Rectal smooth muscle tissue (tissue), 1 donor: ENCODE data around the gene DRG2.

Experiments
- H3K27ac ChIP-seq: one replicate; pipeline ENCODE4 v1.7.0; 2013; ENCODE audit warnings: low read depth, low read length, inconsistent platforms
- H3K27me3 ChIP-seq: one replicate; pipeline ENCODE4 v1.7.0; 2013; ENCODE audit warnings: low read length; ENCODE audit not compliant: control insufficient read depth, insufficient read depth
- H3K36me3 ChIP-seq: one replicate; pipeline ENCODE4 v1.7.0; 2013; ENCODE audit warnings: low read length; ENCODE audit not compliant: control insufficient read depth, insufficient read depth
- H3K4me1 ChIP-seq: one replicate; pipeline ENCODE4 v1.7.0; 2013; ENCODE audit warnings: low read length; ENCODE audit not compliant: control insufficient read depth, insufficient read depth
- H3K4me3 ChIP-seq: one replicate; pipeline ENCODE4 v1.7.0; 2013; ENCODE audit warnings: low read length
- H3K9ac ChIP-seq: one replicate; pipeline ENCODE4 v1.7.0; 2013; ENCODE audit warnings: low read length

The DRG2 gene

GRCh38 chr17:18089613-18090012, 1.9 kb downstream of the DRG2 start:
- H3K4me3 ChIP-seq = no peak overlapping the region
- no peak overlapping the region for H3K9ac ChIP-seq
- no peak overlapping the region for H3K27ac ChIP-seq
- peaks cover 7% of the 10 kb centered on the region for H3K4me1 ChIP-seq
- no peaks in the 10 kb centered on the region for H3K27me3 ChIP-seq
- H3K36me3 ChIP-seq = peaks cover 4% of the 10 kb centered on the region

GRCh38 chr17:18093616-18094408, 6.1 kb downstream of the DRG2 start:
- Histone ChIP-seq H3K9ac (no peak overlapping the region), H3K36me3 (peaks cover 14% of the 10 kb centered on the region), H3K4me3 (no peak overlapping the region), H3K27me3 (no peaks in the 10 kb centered on the region), H3K4me1 (peaks cover under 1% of the 10 kb centered on the region), H3K27ac (no peak overlapping the region)

- no peaks in the 10 kb centered on the region for H3K27me3 ChIP-seq
- H3K4me1 ChIP-seq = no peaks in the 10 kb centered on the region
- no peak overlapping the region for H3K27ac ChIP-seq
- no peak overlapping the region for H3K9ac ChIP-seq
- H3K36me3 ChIP-seq = peaks cover 14% of the 10 kb centered on the region
- no peak overlapping the region for H3K4me3 ChIP-seq
These were observed 6.7 kb downstream of the DRG2 start for GRCh38 chr17:18094409-18094807.

GRCh38 chr17:18099516-18099915, 11.8 kb downstream of the DRG2 start:
- Histone ChIP-seq H3K27ac (no peak overlapping the region), H3K27me3 (no peaks in the 10 kb centered on the region), H3K4me3 (no peak overlapping the region), H3K4me1 (no peaks in the 10 kb centered on the region), H3K36me3 (peaks cover 17% of the 10 kb centered on the region), H3K9ac (no peak overlapping the region)

GRCh38 chr17:18100616-18101015, 12.9 kb downstream of the DRG2 start:
- H3K27me3 ChIP-seq = no peaks in the 10 kb centered on the region
- no peak overlapping the region for H3K4me3 ChIP-seq
- H3K36me3 ChIP-seq = peaks cover 23% of the 10 kb centered on the region
- H3K4me1 ChIP-seq = no peaks in the 10 kb centered on the region
- H3K27ac ChIP-seq = no peak overlapping the region
- no peak overlapping the region for H3K9ac ChIP-seq

- Histone ChIP-seq H3K9ac (no peak overlapping the region), H3K27ac (no peak overlapping the region), H3K4me3 (no peak overlapping the region), H3K36me3 (peaks cover 26% of the 10 kb centered on the region), H3K27me3 (no peaks in the 10 kb centered on the region), H3K4me1 (no peaks in the 10 kb centered on the region)
These were observed 14.1 kb downstream of the DRG2 start for GRCh38 chr17:18101828-18102227.

- Histone ChIP-seq H3K27ac (no peak overlapping the region), H3K27me3 (no peaks in the 10 kb centered on the region), H3K9ac (no peak overlapping the region), H3K36me3 (peaks cover 28% of the 10 kb centered on the region), H3K4me1 (no peaks in the 10 kb centered on the region), H3K4me3 (no peak overlapping the region)
These were observed 14.9 kb downstream of the DRG2 start for GRCh38 chr17:18102640-18103039.

GRCh38 chr17:18105027-18105426, 17.3 kb downstream of the DRG2 start:
- Histone ChIP-seq H3K4me3 (no peak overlapping the region), H3K27ac (no peak overlapping the region), H3K9ac (no peak overlapping the region), H3K27me3 (no peaks in the 10 kb centered on the region), H3K4me1 (no peaks in the 10 kb centered on the region), H3K36me3 (peaks cover 18% of the 10 kb centered on the region)

GRCh38 chr17:18105595-18105994, 17.8 kb downstream of the DRG2 start:
- H3K27ac ChIP-seq = no peak overlapping the region
- no peaks in the 10 kb centered on the region for H3K27me3 ChIP-seq
- peaks cover 17% of the 10 kb centered on the region for H3K36me3 ChIP-seq
- H3K4me3 ChIP-seq = no peak overlapping the region
- no peak overlapping the region for H3K9ac ChIP-seq
- H3K4me1 ChIP-seq = no peaks in the 10 kb centered on the region

GRCh38 chr17:18106211-18106610, 18.5 kb downstream of the DRG2 start:
- Histone ChIP-seq H3K27me3 (no peaks in the 10 kb centered on the region), H3K4me1 (no peaks in the 10 kb centered on the region), H3K4me3 (no peak overlapping the region), H3K9ac (no peak overlapping the region), H3K27ac (no peak overlapping the region), H3K36me3 (peaks cover 17% of the 10 kb centered on the region)

GRCh38 chr17:18107061-18107790, 19.5 kb downstream of the DRG2 start:
- Histone ChIP-seq H3K27me3 (no peaks in the 10 kb centered on the region), H3K4me1 (no peaks in the 10 kb centered on the region), H3K9ac (no peak overlapping the region), H3K4me3 (no peak overlapping the region), H3K27ac (no peak overlapping the region), H3K36me3 (peaks cover 12% of the 10 kb centered on the region)

GRCh38 chr17:18107971-18108370, 20.2 kb downstream of the DRG2 start:
- peaks cover 12% of the 10 kb centered on the region for H3K36me3 ChIP-seq
- H3K4me1 ChIP-seq = no peaks in the 10 kb centered on the region
- no peak overlapping the region for H3K9ac ChIP-seq
- H3K4me3 ChIP-seq = no peak overlapping the region
- H3K27me3 ChIP-seq = no peaks in the 10 kb centered on the region
- H3K27ac ChIP-seq = no peak overlapping the region
